ENCODE results near the gene RFX2.
"Not testable (repeated sequence)": the region's sequence is repeated elsewhere in the genome, so short reads cannot be mapped to it uniquely, and the experiment has no call there.

The RFX2 gene

GRCh38 chr19:6007866-6008265 lies 102.4 kb downstream of the RFX2 start:
- no peak for DNase-seq

GRCh38 chr19:6006896-6007295 lies 103.4 kb downstream of the RFX2 start:
- no peak for DNase-seq

GRCh38 chr19:6006070-6006446 lies 104.2 kb downstream of the RFX2 start:
- DNase-seq = not testable (repeated sequence)

- no peak for DNase-seq
These were observed 104.8 kb downstream of the RFX2 start for GRCh38 chr19:6005321-6006069.

- no peak for DNase-seq
These were observed 106.3 kb downstream of the RFX2 start for GRCh38 chr19:6003976-6004375.

GRCh38 chr19:6002591-6002990 lies 107.7 kb downstream of the RFX2 start:
- DNase-seq = no peak

- DNase-seq = no peak
These were observed 110.0 kb downstream of the RFX2 start for GRCh38 chr19:6000228-6000847.

- no peak for DNase-seq
These were observed 110.6 kb downstream of the RFX2 start for GRCh38 chr19:5999693-6000092.

GRCh38 chr19:5997371-5997770 lies 112.9 kb downstream of the RFX2 start:
- no peak for DNase-seq

- DNase-seq = no peak
These were observed 113.5 kb downstream of the RFX2 start for GRCh38 chr19:5996623-5997320.

GRCh38 chr19:5996102-5996501 lies 114.2 kb downstream of the RFX2 start:
- DNase-seq = no peak

GRCh38 chr19:5995606-5996005 lies 114.7 kb downstream of the RFX2 start:
- no peak for DNase-seq

- DNase-seq = no peak
These were observed 115.7 kb downstream of the RFX2 start for GRCh38 chr19:5994405-5995165.

GRCh38 chr19:5993648-5994358 lies 116.5 kb downstream of the RFX2 start:
- DNase-seq = no peak

- no peak for DNase-seq
These were observed 117.1 kb downstream of the RFX2 start for GRCh38 chr19:5993201-5993600.

GRCh38 chr19:5992756-5993155 lies 117.5 kb downstream of the RFX2 start:
- no peak for DNase-seq

- DNase-seq = no peak
These were observed 119.0 kb downstream of the RFX2 start for GRCh38 chr19:5991244-5991838.

- peak in 1 of 3 donors; percentile 18 for DNase-seq
These were observed 120.0 kb downstream of the RFX2 start for GRCh38 chr19:5990289-5990797.

GRCh38 chr19:5989388-5990074 lies 120.8 kb downstream of the RFX2 start:
- DNase-seq = no peak

GRCh38 chr19:5988517-5989387 lies 121.5 kb downstream of the RFX2 start:
- no peak for DNase-seq

All from suppressor macrophage treated with lipopolysaccharide for 1 hour (primary cell).